HUDEP-2 (cell line): ENCODE measurements around the gene WRNIP1.

Source experiments
- DNase-seq, 76 experiments: peaks; one replicate each; lab custom pipeline; 2025; ENCODE audit not compliant: unreplicated experiment in 76 of 76; lab: John Stamatoyannopoulos, UW

WRNIP1 gene

GRCh38 chr6:2765166-2765895 lies at the start of gene WRNIP1:
Gene WRNIP1, plus strand, starts transcription at chr6:2765393. Its CDS starts 230 bp downstream, at chr6:2765623.
- DNase-seq = peak in 75 of 76 experiments; percentile 49 to 100 (median 98)

- DNase-seq = no peak
Observed at GRCh38 chr6:2715737-2716136, 49.5 kb upstream of the WRNIP1 start.

GRCh38 chr6:2716936-2717700 lies 48.1 kb upstream of the WRNIP1 start:
- no peak for DNase-seq

- no peak for DNase-seq
Observed at GRCh38 chr6:2718334-2719092, 46.7 kb upstream of the WRNIP1 start.

- no peak for DNase-seq
Observed at GRCh38 chr6:2719093-2719455, 46.1 kb upstream of the WRNIP1 start.

- DNase-seq = peak in 1 of 76 experiments; percentile 5
Observed at GRCh38 chr6:2721219-2721618, 44.0 kb upstream of the WRNIP1 start.

- DNase-seq = no peak
Observed at GRCh38 chr6:2725364-2725988, 39.7 kb upstream of the WRNIP1 start.

GRCh38 chr6:2725999-2726567 lies 39.1 kb upstream of the WRNIP1 start:
- no peak for DNase-seq

GRCh38 chr6:2729921-2730320 lies 35.3 kb upstream of the WRNIP1 start:
- DNase-seq = no peak

- no peak for DNase-seq
Observed at GRCh38 chr6:2730353-2731107, 34.7 kb upstream of the WRNIP1 start.

- DNase-seq = no peak
Observed at GRCh38 chr6:2731281-2731909, 33.8 kb upstream of the WRNIP1 start.

GRCh38 chr6:2732503-2733089 lies 32.6 kb upstream of the WRNIP1 start:
- DNase-seq = no peak

- DNase-seq = peak in 52 of 76 experiments; percentile 17 to 79 (median 44)
Observed at GRCh38 chr6:2733324-2733723, 31.9 kb upstream of the WRNIP1 start.

GRCh38 chr6:2733736-2734480 lies 31.3 kb upstream of the WRNIP1 start:
- peak in 1 of 76 experiments; percentile 16 for DNase-seq

- DNase-seq = peak in 1 of 76 experiments; percentile 7
Observed at GRCh38 chr6:2734488-2735166, 30.6 kb upstream of the WRNIP1 start.

- DNase-seq = no peak
Observed at GRCh38 chr6:2737885-2738284, 27.3 kb upstream of the WRNIP1 start.

- peak in 56 of 76 experiments; percentile 5 to 78 (median 40) for DNase-seq
Observed at GRCh38 chr6:2738373-2738979, 26.7 kb upstream of the WRNIP1 start.
